ENCODE measurements around the gene SOD1.
"Not testable (repeated sequence)": the region's sequence is repeated elsewhere in the genome, so short reads cannot be mapped to it uniquely, and the experiment has no call there.

Gene SOD1

DNA sequence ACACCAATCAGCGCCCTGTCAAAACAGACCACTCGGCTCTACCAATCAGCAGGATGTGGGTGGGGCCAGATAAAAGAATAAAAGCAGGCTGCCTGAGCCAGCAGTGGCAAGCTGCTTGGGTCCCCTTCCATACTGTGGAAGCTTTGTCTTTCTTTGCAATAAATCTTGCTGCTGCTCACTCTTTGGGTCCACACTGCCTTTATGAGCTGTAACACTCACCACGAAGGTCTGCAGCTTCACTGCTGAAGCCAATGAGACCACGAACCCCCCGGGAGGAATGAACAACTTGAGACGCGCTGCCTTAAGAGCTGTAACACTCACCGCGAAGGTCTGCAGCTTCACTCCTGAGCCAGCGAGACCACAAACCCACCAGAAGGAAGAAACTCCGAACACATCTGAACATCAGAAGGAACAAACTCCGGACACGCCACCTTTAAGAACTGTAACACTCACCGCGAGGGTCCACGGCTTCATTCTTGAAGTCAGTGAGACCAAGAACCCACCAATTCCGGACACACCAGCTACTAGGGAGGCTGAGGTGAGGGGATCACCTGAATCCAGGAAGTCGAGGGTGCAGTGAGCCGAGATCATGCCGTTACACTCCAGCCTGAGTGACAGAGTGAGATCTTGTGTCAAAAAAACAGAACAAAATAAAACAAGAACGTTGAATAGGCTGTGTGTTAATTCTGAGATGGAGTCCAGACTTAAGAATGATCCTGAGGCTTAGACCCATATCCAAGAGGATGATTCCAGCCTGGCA, 4.5 kb upstream of the SOD1 start:
- DNase-seq (ENCODE audit: low read depth in 2 of 2) = not testable (repeated sequence)

DNA sequence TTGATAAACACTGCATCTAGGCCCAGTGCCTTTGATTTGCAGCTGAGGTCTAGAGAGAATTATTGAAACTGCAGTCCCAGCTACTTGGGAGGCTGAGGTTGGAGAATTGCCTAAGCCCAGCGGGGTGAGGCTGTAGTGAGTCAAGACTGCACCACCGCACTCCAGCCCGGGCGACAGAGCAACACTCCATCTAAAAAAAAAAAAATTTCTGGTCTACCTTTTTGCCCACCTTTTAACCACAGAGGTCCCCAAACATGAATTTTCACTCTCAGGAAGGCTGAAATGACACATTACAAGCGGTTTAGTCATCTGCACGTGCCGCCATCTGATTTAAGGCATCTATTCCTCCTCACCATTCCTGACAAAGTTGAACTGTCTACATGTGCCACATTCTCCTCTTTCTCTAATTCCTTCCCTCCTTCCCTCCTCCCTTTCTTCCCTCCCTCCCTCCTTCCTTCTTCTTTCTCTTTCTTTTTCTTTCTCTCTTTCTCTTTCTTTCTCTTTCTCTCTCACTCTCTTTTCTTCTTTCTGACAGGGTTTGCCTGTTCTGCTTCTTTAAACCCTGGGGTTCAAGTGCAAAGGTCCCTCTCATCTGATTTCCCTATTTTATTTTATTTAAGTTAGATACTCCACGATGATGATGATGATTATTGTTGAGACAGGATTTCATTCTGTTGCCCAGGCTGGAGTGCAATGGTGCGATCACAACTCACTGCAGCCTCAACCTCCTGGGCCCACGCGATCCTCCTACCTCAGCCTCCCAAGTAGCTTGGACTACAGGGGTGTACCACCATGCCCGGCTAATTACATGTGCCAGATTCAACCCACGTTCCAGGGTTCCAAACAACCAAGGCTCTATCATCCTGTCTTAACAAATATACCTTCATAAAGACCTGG, 3.0 kb upstream of the SOD1 start:
- DNase-seq (ENCODE audit: low read depth in 2 of 2) = peak; percentile 36 to 61

- DNase-seq (ENCODE audit: low read depth in 2 of 2) = no peak
Observed at GRCh38 chr21:31658053-31658452, 1.4 kb upstream of the SOD1 start.

DNA sequence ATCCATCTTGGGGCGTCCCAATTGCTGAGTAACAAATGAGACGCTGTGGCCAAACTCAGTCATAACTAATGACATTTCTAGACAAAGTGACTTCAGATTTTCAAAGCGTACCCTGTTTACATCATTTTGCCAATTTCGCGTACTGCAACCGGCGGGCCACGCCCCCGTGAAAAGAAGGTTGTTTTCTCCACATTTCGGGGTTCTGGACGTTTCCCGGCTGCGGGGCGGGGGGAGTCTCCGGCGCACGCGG, 282 bp upstream of the SOD1 start:
- no peak for DNase-seq (ENCODE audit: low read depth in 2 of 2)

GRCh38 chr21:31660259-31660565, 719 bp downstream of the SOD1 start:
- DNase-seq (ENCODE audit: low read depth in 2 of 2) = peak in 1 of 2 donors; percentile 3

GRCh38 chr21:31660591-31660990, 1.1 kb downstream of the SOD1 start:
- no peak for DNase-seq (ENCODE audit: low read depth in 2 of 2)

GRCh38 chr21:31663584-31664249, 4.2 kb downstream of the SOD1 start:
- DNase-seq (ENCODE audit: low read depth in 2 of 2) = no peak

GRCh38 chr21:31665397-31665796, 5.9 kb downstream of the SOD1 start:
- peak in 1 of 2 donors; percentile 30 for DNase-seq (ENCODE audit: low read depth in 2 of 2)

DNA sequence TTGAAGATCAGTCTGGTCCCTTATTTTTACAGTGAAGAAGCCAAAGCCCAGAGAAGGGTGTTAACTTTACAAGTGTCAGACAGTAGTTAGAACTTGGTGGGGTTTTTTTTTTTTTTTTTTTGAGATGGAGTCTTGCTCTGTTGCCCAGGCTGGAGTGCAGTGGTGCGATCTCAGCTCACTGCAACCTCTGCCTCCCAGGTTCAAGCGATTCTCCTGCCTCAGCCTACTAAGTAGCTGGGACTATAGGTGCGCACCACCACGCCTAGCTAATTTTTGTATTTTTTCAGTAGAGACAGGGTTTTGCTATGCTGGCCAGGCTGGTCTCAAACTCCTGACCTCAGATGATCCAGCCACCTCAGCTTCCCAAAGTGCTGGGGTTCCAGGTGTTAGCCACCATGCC, 6.4 kb downstream of the SOD1 start:
- DNase-seq (ENCODE audit: low read depth in 2 of 2) = not testable (repeated sequence)

- DNase-seq (ENCODE audit: low read depth in 2 of 2) = no peak
Observed at GRCh38 chr21:31666445-31667010, 7.0 kb downstream of the SOD1 start.

- DNase-seq (ENCODE audit: low read depth in 2 of 2) = no peak
Observed at GRCh38 chr21:31667132-31667531, 7.6 kb downstream of the SOD1 start.

DNA sequence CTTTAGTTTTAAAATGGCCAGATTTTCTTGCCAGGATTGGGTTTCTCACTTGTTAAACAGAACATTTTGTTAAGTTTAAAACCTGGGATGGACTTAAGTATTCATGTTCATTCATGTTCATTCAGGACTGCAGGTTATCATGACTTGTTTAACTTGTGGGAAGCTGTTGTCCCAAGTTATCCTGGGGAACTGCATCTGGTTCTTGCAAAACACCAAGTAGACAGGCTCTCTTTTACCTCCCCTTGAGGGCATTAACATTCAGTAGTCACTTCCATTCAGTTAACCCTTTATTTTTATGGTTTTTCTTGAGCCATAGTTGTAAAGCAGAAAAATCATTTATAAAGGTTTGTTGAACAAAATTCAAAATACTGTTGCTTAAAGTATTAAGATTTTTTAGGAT, 8.1 kb downstream of the SOD1 start:
- DNase-seq (ENCODE audit: low read depth in 2 of 2) = no peak

DNA sequence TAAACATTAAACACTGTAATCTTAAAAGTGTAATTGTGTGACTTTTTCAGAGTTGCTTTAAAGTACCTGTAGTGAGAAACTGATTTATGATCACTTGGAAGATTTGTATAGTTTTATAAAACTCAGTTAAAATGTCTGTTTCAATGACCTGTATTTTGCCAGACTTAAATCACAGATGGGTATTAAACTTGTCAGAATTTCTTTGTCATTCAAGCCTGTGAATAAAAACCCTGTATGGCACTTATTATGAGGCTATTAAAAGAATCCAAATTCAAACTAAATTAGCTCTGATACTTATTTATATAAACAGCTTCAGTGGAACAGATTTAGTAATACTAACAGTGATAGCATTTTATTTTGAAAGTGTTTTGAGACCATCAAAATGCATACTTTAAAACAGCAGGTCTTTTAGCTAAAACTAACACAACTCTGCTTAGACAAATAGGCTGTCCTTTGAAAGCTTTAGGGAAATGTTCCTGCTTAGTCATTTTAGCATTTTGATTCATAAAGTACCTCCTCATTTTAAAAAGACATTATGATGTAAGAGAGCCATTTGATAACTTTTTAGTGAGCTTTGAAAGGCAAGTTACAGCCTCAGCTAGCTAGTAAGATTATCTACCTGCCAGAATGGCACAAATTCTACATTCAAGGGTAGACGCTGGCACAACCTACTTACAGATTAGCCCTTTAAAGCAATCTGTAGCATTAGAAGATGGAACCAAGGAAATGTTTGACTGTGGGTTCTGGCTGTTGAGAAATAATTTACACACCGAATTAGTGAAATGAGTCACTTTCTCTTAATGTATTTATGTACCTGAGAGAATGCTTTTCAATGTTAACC, 9.4 kb downstream of the SOD1 start:
- no peak for DNase-seq (ENCODE audit: low read depth in 2 of 2)

DNA sequence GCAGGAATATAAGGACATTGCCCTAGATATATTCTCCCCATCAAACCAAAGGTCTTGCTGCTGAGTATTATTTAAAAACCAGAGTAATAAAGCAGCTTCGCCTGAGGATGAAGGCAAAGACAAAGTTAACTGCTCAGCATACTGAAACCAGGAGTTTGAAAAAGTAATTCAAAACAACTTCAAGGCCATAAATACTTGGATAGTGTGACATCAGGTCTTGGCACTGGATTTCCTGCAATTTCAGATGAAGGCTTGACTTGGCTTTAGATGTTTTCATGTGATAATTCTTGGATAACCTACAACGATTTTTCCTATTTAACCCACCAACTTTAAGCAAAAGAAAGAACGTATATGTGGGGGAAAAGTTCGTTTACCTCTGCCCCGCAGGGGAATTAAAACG, 10.6 kb downstream of the SOD1 start:
- DNase-seq (ENCODE audit: low read depth in 2 of 2) = no peak

DNA sequence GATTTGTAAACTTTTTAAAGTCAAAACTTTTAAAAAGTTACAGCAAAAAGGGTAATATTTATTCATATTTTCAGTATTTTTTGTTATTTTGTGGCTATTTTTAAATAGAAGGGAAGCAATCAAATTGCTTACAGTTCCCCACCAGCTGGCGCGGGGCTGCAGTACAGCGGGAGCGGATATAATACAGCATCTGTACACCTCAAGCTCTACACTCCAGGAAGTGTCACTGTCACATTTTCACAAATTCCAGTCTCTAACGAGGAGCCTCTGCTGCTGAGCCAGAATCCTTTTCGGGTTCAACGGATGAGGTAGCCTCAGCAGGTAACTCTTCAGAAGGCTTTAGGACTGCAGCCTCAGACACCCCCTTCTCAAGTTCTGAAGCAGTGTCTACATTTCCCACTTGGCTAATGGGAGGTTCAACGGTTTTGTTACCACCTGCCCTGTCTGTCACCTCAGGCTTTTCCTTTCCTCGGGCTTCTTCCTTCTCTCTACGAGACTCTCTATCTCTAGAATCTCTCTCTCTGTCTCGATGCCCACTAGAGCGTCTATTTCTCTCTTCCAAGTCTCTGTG, 11.7 kb downstream of the SOD1 start:
- no peak for DNase-seq (ENCODE audit: low read depth in 2 of 2)

GRCh38 chr21:31671931-31672330, 12.4 kb downstream of the SOD1 start:
- DNase-seq (ENCODE audit: low read depth in 2 of 2) = no peak

DNA sequence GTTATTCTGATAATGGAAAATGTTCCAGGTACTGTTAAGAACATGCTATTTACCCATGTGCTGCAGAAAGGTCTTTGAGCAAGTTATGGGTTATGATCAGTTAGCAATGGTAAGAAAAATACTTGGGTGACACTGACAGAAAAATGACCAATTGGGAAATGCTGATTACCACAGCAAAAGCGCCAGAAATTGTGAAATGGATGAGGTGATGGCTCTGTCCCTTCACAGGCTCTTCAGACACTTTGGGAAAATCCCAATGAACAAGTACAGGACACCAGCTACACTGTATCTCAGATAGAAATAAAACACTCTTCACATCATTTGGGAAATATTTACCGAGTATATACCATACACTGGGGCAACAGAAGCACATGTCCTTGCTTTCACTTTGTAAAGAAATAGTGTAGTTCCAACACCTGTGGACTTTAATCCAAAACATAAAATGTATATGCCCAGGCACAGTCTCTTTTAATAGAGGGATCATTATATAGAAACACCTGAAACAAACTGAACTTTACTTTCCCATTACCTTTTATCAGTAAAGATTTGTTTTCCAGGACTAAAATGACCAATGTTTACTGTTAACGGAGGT, 13.9 kb downstream of the SOD1 start:
- no peak for DNase-seq (ENCODE audit: low read depth in 2 of 2)

DNA sequence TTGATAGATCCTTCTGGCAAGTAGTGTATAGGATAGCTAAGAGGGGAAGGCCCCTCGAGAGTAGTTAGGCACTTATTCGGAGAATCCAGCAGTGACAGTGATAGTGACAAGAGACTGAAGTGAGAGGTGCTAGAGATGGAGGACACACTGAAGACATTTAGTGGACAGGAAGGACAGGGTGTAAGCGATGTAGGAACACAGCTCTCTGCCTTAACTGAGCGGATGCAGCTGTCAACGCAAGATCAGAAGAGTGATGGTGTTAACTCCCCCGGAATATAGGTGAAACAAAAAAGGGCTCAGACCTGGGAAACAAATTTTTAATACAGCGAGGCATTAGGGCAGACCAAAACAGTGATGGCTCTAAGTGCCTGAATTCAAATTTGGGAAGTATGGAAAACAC, 15.8 kb downstream of the SOD1 start:
- no peak for DNase-seq (ENCODE audit: low read depth in 2 of 2)

GRCh38 chr21:31675960-31676359, 16.5 kb downstream of the SOD1 start:
- DNase-seq (ENCODE audit: low read depth in 2 of 2) = no peak

GRCh38 chr21:31677047-31677446, 17.6 kb downstream of the SOD1 start:
- no peak for DNase-seq (ENCODE audit: low read depth in 2 of 2)

DNA sequence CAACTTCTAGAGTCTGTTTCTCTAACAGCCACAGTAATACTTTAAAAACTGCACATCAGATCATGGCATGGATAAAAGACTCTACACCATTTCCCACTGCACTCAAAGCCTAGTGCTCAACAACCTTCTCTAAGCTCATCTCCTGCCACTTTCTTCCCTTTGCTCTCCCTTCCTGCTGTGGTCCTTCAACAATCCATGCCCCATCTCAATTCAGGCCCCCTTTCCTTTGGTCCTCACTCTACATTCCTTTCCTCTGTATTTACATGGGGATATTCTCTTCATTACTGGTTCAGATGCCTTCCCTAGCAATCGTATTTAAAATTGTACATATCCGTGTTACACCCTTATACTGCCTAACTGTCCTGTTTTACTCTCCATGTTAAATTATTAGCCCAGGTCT, 19.0 kb downstream of the SOD1 start:
- no peak for DNase-seq (ENCODE audit: low read depth in 2 of 2)
